Coronary artery (tissue), 2 donors: Measurements from ENCODE around the gene DLEC1.
A peak's percentile ranks its signal among the peaks of the same experiment; 100 is the strongest.

Source experiments
- DNase-seq: peaks from one replicate; pipeline ENCODE4 v3.0.0-alpha.2; 2017; ENCODE audit warnings: low spot score
- H3K27ac ChIP-seq, 2 donors: fragments of 200-600 bp; sonication (generic); one replicate each; pipeline ENCODE4 v1.5.1; 2016 to 2019
- H3K4me3 ChIP-seq: fragments of 200-600 bp; sonication (generic); 2 replicates; pipeline ENCODE4 v1.5.1; 2016; ENCODE audit warnings: mild to moderate bottlenecking, moderate library complexity
- TF ChIP-seq, protein P1 (sequence below): fragments of 200-600 bp; sonication (generic); IDR thresholded peaks from one replicate; pipeline ENCODE4 v1.5.1; 2019; ENCODE audit warnings: antibody characterized with exemption

The DLEC1 gene, protein sequence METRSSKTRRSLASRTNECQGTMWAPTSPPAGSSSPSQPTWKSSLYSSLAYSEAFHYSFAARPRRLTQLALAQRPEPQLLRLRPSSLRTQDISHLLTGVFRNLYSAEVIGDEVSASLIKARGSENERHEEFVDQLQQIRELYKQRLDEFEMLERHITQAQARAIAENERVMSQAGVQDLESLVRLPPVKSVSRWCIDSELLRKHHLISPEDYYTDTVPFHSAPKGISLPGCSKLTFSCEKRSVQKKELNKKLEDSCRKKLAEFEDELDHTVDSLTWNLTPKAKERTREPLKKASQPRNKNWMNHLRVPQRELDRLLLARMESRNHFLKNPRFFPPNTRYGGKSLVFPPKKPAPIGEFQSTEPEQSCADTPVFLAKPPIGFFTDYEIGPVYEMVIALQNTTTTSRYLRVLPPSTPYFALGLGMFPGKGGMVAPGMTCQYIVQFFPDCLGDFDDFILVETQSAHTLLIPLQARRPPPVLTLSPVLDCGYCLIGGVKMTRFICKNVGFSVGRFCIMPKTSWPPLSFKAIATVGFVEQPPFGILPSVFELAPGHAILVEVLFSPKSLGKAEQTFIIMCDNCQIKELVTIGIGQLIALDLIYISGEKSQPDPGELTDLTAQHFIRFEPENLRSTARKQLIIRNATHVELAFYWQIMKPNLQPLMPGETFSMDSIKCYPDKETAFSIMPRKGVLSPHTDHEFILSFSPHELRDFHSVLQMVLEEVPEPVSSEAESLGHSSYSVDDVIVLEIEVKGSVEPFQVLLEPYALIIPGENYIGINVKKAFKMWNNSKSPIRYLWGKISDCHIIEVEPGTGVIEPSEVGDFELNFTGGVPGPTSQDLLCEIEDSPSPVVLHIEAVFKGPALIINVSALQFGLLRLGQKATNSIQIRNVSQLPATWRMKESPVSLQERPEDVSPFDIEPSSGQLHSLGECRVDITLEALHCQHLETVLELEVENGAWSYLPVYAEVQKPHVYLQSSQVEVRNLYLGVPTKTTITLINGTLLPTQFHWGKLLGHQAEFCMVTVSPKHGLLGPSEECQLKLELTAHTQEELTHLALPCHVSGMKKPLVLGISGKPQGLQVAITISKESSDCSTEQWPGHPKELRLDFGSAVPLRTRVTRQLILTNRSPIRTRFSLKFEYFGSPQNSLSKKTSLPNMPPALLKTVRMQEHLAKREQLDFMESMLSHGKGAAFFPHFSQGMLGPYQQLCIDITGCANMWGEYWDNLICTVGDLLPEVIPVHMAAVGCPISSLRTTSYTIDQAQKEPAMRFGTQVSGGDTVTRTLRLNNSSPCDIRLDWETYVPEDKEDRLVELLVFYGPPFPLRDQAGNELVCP (N-terminal part only)

DNA sequence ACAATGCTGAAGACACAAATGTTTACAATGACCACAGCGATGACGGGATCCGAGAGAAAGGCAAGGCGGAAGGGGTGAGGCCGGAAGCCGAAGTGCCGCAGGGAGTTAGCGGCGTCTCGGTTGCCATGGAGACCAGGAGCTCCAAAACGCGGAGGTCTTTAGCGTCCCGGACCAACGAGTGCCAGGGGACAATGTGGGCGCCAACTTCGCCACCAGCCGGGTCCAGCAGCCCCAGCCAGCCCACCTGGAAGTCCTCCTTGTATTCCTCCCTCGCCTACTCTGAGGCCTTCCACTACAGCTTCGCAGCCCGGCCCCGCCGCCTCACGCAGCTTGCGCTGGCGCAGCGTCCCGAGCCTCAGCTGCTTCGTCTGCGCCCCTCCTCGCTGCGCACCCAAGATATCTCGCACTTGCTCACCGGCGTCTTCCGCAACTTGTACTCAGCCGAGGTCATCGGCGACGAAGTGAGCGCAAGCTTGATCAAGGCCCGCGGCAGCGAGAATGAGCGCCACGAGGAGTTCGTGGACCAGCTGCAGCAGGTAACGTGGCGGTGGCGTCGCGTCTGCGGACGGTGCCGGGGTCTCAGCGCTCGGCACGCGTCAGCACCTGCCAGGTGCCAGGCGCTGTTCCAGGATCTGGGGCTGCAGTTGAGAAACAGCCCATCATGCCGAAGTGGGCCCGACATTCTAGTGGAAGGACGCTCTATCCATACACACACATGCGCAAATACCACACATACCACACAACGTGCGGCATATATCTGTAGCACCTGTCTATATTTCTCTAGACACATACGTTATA is at the start of gene DLEC1:
Gene DLEC1 (plus strand): TSS at position 108 of the 798 bp plus-strand sequence. CDS start 18 bp downstream, at position 126.
- TF ChIP-seq, protein P1, sequence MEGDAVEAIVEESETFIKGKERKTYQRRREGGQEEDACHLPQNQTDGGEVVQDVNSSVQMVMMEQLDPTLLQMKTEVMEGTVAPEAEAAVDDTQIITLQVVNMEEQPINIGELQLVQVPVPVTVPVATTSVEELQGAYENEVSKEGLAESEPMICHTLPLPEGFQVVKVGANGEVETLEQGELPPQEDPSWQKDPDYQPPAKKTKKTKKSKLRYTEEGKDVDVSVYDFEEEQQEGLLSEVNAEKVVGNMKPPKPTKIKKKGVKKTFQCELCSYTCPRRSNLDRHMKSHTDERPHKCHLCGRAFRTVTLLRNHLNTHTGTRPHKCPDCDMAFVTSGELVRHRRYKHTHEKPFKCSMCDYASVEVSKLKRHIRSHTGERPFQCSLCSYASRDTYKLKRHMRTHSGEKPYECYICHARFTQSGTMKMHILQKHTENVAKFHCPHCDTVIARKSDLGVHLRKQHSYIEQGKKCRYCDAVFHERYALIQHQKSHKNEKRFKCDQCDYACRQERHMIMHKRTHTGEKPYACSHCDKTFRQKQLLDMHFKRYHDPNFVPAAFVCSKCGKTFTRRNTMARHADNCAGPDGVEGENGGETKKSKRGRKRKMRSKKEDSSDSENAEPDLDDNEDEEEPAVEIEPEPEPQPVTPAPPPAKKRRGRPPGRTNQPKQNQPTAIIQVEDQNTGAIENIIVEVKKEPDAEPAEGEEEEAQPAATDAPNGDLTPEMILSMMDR = no peak
- H3K4me3 ChIP-seq = peak within 1 kb of the TSS; percentile 72
- peak within 1 kb of the TSS in 1 of 2 donors; percentile 34 for H3K27ac ChIP-seq
- DNase-seq = no peak

DNA sequence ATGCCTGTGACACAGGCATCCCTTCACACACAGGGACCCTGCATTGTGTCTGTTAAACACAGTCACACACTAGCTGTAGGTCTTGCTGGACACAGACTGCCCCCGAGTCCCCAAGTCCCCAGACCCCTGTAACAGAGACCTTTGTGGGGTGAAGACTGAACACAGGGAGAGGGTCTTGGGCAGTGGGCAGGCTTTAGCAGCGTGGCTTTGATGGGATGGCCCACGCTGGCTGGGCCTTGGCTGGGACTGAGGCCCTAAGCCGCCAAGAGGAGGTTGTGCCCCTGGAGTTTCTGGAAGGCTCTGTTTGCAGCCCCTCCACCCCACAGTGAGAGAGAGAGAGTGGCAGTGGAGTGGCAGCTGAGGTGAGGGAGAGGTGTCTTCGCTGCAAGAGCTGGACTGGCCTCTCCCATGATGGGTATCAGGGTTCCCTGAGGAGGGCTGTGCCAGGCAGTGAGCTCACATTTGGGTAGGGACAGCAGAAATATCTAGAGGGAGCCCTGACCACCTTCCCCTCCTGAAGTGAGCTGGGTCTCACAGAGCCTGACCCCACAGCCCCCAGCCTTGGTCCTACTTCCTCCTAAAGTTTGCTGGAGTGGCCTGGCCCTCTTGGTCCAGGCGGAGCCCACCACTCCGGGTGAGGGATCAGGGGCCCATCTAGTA is 49.1 kb upstream of the DLEC1 start:
- TF ChIP-seq, protein P1 = no peak
- H3K27ac ChIP-seq = no peak overlapping the region
- peak; percentile 65 for DNase-seq
- no peak overlapping the region for H3K4me3 ChIP-seq

DNA sequence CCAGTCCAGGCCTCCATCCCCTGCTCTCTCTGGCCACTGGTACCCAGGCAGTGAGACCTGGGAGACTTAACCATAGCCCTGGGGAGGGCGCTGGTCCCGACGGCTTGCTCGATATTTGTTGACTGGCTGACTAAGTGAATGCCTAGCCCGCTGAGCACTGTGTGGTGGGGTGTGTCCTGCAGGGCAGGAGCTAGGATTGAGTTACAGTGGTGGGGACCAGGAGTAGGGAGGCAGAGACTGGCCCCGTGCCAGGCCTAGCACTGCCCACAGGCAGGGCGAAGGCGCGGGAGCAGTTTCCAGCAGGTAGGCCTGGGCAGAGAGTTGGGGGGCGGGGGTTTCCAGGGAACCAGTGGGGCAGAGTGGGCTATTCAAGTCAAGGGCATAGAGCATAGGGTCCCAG is 48.5 kb upstream of the DLEC1 start, which contains the start of gene VILL:
Gene VILL (plus strand): TSS at position 260 of the 400 bp plus-strand sequence. CDS start 2,887 bp downstream, outside the sequence.
- DNase-seq = peak; percentile 64
- TF ChIP-seq, protein P1 = no peak
- H3K4me3 ChIP-seq = no peak within 1 kb of the TSS
- H3K27ac ChIP-seq = no peak within 1 kb of the TSS

DNA sequence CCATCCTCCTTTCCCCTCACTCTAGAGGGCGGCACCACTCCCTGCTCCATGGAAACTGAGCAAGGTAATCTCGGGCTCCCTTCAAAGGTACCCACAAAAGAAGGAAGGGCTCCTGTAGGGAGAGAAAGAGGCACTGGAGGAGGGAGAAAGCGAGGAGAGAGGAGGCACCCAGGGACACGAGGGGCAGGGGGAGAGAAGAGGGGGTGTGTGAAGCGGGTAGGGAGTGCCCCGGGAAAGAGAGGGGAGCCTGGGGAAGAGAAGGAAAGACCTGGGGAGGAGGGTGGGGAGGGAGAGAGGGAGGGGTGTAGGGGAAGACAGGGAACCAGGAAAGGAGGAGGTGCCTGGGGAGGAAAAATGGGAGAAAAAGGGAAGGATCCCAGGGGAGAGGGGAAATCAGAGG is 47.9 kb upstream of the DLEC1 start:
- Histone ChIP-seq H3K4me3 (no peak overlapping the region), H3K27ac (no peak overlapping the region)
- DNase-seq = no peak
- TF ChIP-seq, protein P1 = no peak

DNA sequence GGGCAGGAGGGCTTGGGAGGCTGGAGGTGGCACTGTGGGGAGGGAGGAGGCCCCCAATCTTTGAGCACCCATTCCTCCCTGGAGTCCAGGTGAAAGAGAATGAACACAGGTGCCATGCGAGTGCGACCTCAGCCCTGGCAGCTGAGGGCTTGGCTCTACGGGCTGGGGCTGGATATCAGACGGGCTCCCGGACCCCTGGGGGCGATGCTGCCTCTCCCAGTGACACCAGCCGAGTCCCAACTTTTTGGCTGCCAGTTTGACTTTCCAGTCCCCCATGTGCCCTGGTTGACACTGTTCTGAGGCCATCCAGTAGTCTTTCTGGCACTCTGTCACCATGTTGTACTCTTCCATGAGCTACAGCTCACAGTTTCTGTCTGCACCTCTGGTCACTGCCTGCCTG is 47.2 kb upstream of the DLEC1 start:
- no peak overlapping the region for H3K27ac ChIP-seq
- TF ChIP-seq, protein P1 = no peak
- H3K4me3 ChIP-seq = no peak overlapping the region
- DNase-seq = peak; percentile 71
